SW 1271 (cell line): Measurements from ENCODE around the gene MARCO.

ENCODE experiments used
- DNase-seq, 2 experiments: peaks; one replicate each; lab custom pipeline; 2025; lab: John Stamatoyannopoulos, UW

MARCO gene

DNA sequence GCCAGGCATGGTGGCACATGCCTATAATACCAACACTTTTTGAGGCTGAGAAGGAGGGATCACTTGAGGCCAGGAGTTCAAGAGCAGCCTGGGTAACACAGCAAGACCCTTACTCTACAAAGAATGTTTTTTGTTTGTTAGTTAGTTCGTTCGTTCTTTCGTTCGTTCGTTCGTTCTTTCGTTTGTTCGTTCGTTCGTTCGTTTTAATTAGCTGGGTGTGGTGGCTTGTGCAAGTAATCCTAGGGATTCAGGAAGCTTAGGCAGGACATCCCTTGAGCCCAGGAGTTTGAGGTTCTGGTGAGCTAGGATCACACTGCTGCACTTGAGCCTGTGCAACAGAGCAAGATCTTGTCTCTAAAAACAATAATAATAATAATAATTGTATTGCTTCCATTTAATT lies 98.7 kb downstream of the MARCO start:
- DNase-seq: no peak
